Inflammatory macrophage treated with lipopolysaccharide for 1 hour (primary cell): Measurements from ENCODE around the gene PLAC8L1.
A peak's percentile ranks its signal among the peaks of the same experiment; 100 is the strongest.
"Not testable (repeated sequence)": the region's sequence is repeated elsewhere in the genome, so short reads cannot be mapped to it uniquely, and the experiment has no call there.

Experiments
- DNase-seq, 2 donors: peaks; one replicate each; pipeline ENCODE4 v3.0.0-alpha.2; 2020 to 2022

PLAC8L1 gene

GRCh38 chr5:146105477-146105876 is at the start of gene PLAC8L1:
PLAC8L1 (minus strand) TSS chr5:146105577; CDS start chr5:146104311, 1,266 bp downstream.
- no peak for DNase-seq

- DNase-seq, result peak; percentile 31 to 45
Measured at GRCh38 chr5:146151970-146152369, 46.6 kb upstream of the PLAC8L1 start.

- DNase-seq, result no peak
Measured at GRCh38 chr5:146137967-146138403, 32.6 kb upstream of the PLAC8L1 start.

- peak; percentile 5 to 45 for DNase-seq
Measured at GRCh38 chr5:146130440-146131045, 25.2 kb upstream of the PLAC8L1 start.

GRCh38 chr5:146126068-146126467 is 20.7 kb upstream of the PLAC8L1 start:
- DNase-seq, result no peak

- DNase-seq, result no peak
Measured at GRCh38 chr5:146124580-146124979, 19.2 kb upstream of the PLAC8L1 start.

GRCh38 chr5:146121451-146121850 is 16.1 kb upstream of the PLAC8L1 start:
- not testable (repeated sequence) for DNase-seq

- DNase-seq, result no peak
Measured at GRCh38 chr5:146118322-146118721, 12.9 kb upstream of the PLAC8L1 start.

GRCh38 chr5:146117216-146117615 is 11.8 kb upstream of the PLAC8L1 start:
- not testable (repeated sequence) for DNase-seq

GRCh38 chr5:146116361-146116760 is 11.0 kb upstream of the PLAC8L1 start:
- DNase-seq, result no peak

GRCh38 chr5:146112476-146112875 is 7.1 kb upstream of the PLAC8L1 start:
- DNase-seq, result no peak

GRCh38 chr5:146111409-146111808 is 6.0 kb upstream of the PLAC8L1 start:
- DNase-seq, result no peak

- DNase-seq, result no peak
Measured at GRCh38 chr5:146109379-146109778, 4.0 kb upstream of the PLAC8L1 start.

- not testable (repeated sequence) for DNase-seq
Measured at GRCh38 chr5:146108870-146109269, 3.5 kb upstream of the PLAC8L1 start.

GRCh38 chr5:146107901-146108300 is 2.5 kb upstream of the PLAC8L1 start:
- DNase-seq, result no peak

- DNase-seq, result peak; percentile 5 to 21
Measured at GRCh38 chr5:146103594-146103993, 1.8 kb downstream of the PLAC8L1 start.

- DNase-seq, result no peak
Measured at GRCh38 chr5:146101646-146102045, 3.7 kb downstream of the PLAC8L1 start.

- no peak for DNase-seq
Measured at GRCh38 chr5:146098047-146098446, 7.3 kb downstream of the PLAC8L1 start.

- DNase-seq, result no peak
Measured at GRCh38 chr5:146091881-146092280, 13.5 kb downstream of the PLAC8L1 start.

GRCh38 chr5:146089287-146089686 is 16.1 kb downstream of the PLAC8L1 start:
- DNase-seq, result no peak

GRCh38 chr5:146088098-146088497 is 17.3 kb downstream of the PLAC8L1 start:
- DNase-seq, result no peak

- no peak for DNase-seq
Measured at GRCh38 chr5:146084376-146084775, 21.0 kb downstream of the PLAC8L1 start.

GRCh38 chr5:146082798-146083197 is 22.6 kb downstream of the PLAC8L1 start:
- no peak for DNase-seq

GRCh38 chr5:146081556-146081955 is 23.8 kb downstream of the PLAC8L1 start:
- DNase-seq, result no peak

GRCh38 chr5:146079695-146080373 is 25.5 kb downstream of the PLAC8L1 start:
- DNase-seq, result peak in 1 of 2 donors; percentile 4
